Right cardiac atrium (tissue), 5 donors: ENCODE measurements around the gene KRTAP22-1. TPM values are rescaled to one million over a fixed set of nuclear protein-coding genes. Genes with fewer than 3 reads are reported as not detected.

Experiments used
- ATAC-seq, 2 donors: fragments of 200-7000 bp; cut with Tn5 transposase; one replicate each; pipeline versions ENCODE4 v1.8.0 to v1.9.1; 2020; ENCODE audit warnings: moderate library complexity in 2 of 2, mild to moderate bottlenecking in 1 of 2
- DNase-seq, 3 donors: peaks; one replicate each; pipeline ENCODE4 v3.0.0-alpha.2; 2020
- H3K27ac ChIP-seq: one replicate; pipeline ENCODE4 v1.5.1; 2013; ENCODE audit warnings: mild to moderate bottlenecking, low read length, control low read depth, moderate library complexity
- H3K27me3 ChIP-seq: one replicate; pipeline ENCODE4 v1.6.1; 2013; ENCODE audit not compliant: control insufficient read depth, insufficient read depth
- H3K4me1 ChIP-seq: one replicate; pipeline ENCODE4 v1.6.1; 2013; ENCODE audit warnings: low read length; ENCODE audit not compliant: control insufficient read depth, insufficient read depth
- H3K4me3 ChIP-seq: one replicate; pipeline ENCODE4 v1.5.1; 2013; ENCODE audit warnings: low read length, control low read depth
- H3K9me3 ChIP-seq: one replicate; pipeline ENCODE4 v1.6.1; 2013; ENCODE audit warnings: low read length; ENCODE audit not compliant: control insufficient read depth
- WGBS: extraction: QIAGEN DNeasy Blood & Tissue Kit; methylation state at CpG from one replicate; pipeline ENCODE4 v1.1.7; 2013; 5-methylcytosine and 5-hydroxymethylcytosine counted together
- intact Hi-C, 4 donors: fragments of 100-400 bp; cut with DNase I; formaldehyde crosslinking; loops; one replicate each; pipeline versions ENCODE4 v1.11.0 to v1.14.0; 2022 to 2023
- long read RNA-seq, 4 donors: library from polyadenylated mRNA; unstranded; transcript quantifications; one replicate each; pipeline ENCODE4 v2.0.0, GENCODE V29; 2020 to 2021
- polyA plus RNA-seq: library from polyadenylated mRNA; stranded (reverse); fragments of 200-250 nt; gene quantifications from one replicate; pipeline ENCODE4 v1.2.3, GENCODE V29; 2013
- total RNA-seq, 4 donors: library from RNA; stranded (reverse); fragmentation: NEBNext Ultra II Directional; extraction: Animal tissue kit (Norgen Biotek cat#: 25700); gene quantifications; one replicate each; pipeline ENCODE4 v1.2.1, GENCODE V29; 2021
- donor health status: healthy with polysubstance abuse.
- donor health status: DM: no; HTN: yes; CAD: no.
- donor health status: DM: no; HTN: no; CAD: no.
- donor health status: DM: no; HTN: yes; CAD: no; lungs with severe emphysema.
- donor health status: DM: yes; HTN: yes; CAD: no.

Gene KRTAP22-1
- total RNA-seq (not detected), polyA plus RNA-seq (not detected)
- long read RNA-seq, donor 1: 0 reads
- long read RNA-seq, donor 2: 0 reads
- long read RNA-seq, donor 3: 0 reads
- long read RNA-seq, donor 4: 0 reads

- WGBS: 39% methylated on average over 1 of the region's 1 CpG
- intact Hi-C loops: no loop called here
- no peaks in the 10 kb centered on the region for H3K9me3 ChIP-seq
- H3K27me3 ChIP-seq: no peaks in the 10 kb centered on the region
- H3K4me3 ChIP-seq: no peak within 1 kb of the TSS
- no peak for ATAC-seq
- no peaks in the 10 kb centered on the region for H3K4me1 ChIP-seq
- H3K27ac ChIP-seq: no peak within 1 kb of the TSS
- DNase-seq: no peak
These were observed at the start of gene KRTAP22-1 for GRCh38 chr21:30600787-30601186. KRTAP22-1 (plus strand) TSS chr21:30601087.

- intact Hi-C loops: no loop called here
- peak in 1 of 2 donors; percentile 56 for ATAC-seq
These were observed 48.1 kb upstream of the KRTAP22-1 start for GRCh38 chr21:30552782-30553181.

GRCh38 chr21:30555095-30555494 lies 45.8 kb upstream of the KRTAP22-1 start:
- 87% methylated on average over 2 of the region's 2 CpGs for WGBS
- ATAC-seq (no peak), DNase-seq (no peak)
- Histone ChIP-seq H3K4me1 (no peaks in the 10 kb centered on the region), H3K4me3 (no peak overlapping the region), H3K27me3 (no peaks in the 10 kb centered on the region), H3K9me3 (no peaks in the 10 kb centered on the region), H3K27ac (no peak overlapping the region)
- intact Hi-C loops: no loop called here

More at GRCh38 chr21:30552782-30553181, 48.1 kb upstream of the KRTAP22-1 start:
- H3K4me3 ChIP-seq: no peak overlapping the region
- 50% methylated on average over 1 of the region's 1 CpG for WGBS
- H3K9me3 ChIP-seq: no peaks in the 10 kb centered on the region
- DNase-seq: no peak
- no peaks in the 10 kb centered on the region for H3K27me3 ChIP-seq
- H3K4me1 ChIP-seq: no peaks in the 10 kb centered on the region
- no peak overlapping the region for H3K27ac ChIP-seq

- no peaks in the 10 kb centered on the region for H3K9me3 ChIP-seq
- WGBS: 56% methylated on average over 2 of the region's 2 CpGs
- intact Hi-C loops: no loop called here
- no peak for ATAC-seq
- no peaks in the 10 kb centered on the region for H3K27me3 ChIP-seq
- no peaks in the 10 kb centered on the region for H3K4me1 ChIP-seq
- H3K27ac ChIP-seq: no peak within 1 kb of the TSS
- H3K4me3 ChIP-seq: no peak within 1 kb of the TSS
- no peak for DNase-seq
These were observed 39.5 kb upstream of the KRTAP22-1 start, which contains the start of gene KRTAP19-7 for GRCh38 chr21:30561264-30561895. KRTAP19-7 (minus strand) TSS chr21:30561314; CDS start chr21:30561289, 25 bp downstream.

- Histone ChIP-seq H3K27me3 (no peaks in the 10 kb centered on the region), H3K4me1 (no peaks in the 10 kb centered on the region), H3K4me3 (no peak overlapping the region), H3K9me3 (no peaks in the 10 kb centered on the region), H3K27ac (no peak overlapping the region)
- DNase-seq (no peak), ATAC-seq (no peak)
- WGBS: 56% methylated on average over 2 of the region's 2 CpGs
- intact Hi-C loops: no loop called here
These were observed 38.9 kb upstream of the KRTAP22-1 start for GRCh38 chr21:30561957-30562356.

GRCh38 chr21:30563072-30563471 lies 37.8 kb upstream of the KRTAP22-1 start:
- Histone ChIP-seq H3K27me3 (no peaks in the 10 kb centered on the region), H3K9me3 (no peaks in the 10 kb centered on the region), H3K4me1 (no peaks in the 10 kb centered on the region), H3K27ac (no peak overlapping the region), H3K4me3 (no peak overlapping the region)
- 22% methylated on average over 6 of the region's 6 CpGs for WGBS
- ATAC-seq: peak in 1 of 2 donors; percentile 73
- no peak for DNase-seq
- intact Hi-C loops: no loop called here

GRCh38 chr21:30563630-30564029 lies 37.3 kb upstream of the KRTAP22-1 start:
- Histone ChIP-seq H3K27ac (no peak overlapping the region), H3K27me3 (no peaks in the 10 kb centered on the region), H3K4me1 (no peaks in the 10 kb centered on the region), H3K9me3 (no peaks in the 10 kb centered on the region), H3K4me3 (no peak overlapping the region)
- WGBS: 82% methylated on average over 2 of the region's 2 CpGs
- DNase-seq: no peak
- ATAC-seq: no peak
- intact Hi-C loops: no loop called here

- Histone ChIP-seq H3K27ac (no peak overlapping the region), H3K27me3 (no peaks in the 10 kb centered on the region), H3K9me3 (no peaks in the 10 kb centered on the region), H3K4me1 (no peaks in the 10 kb centered on the region), H3K4me3 (no peak overlapping the region)
- no peak for DNase-seq
- ATAC-seq: peak; percentile 41 to 59
- intact Hi-C loops: no loop called here
These were observed 33.3 kb upstream of the KRTAP22-1 start for GRCh38 chr21:30567617-30568016.

- intact Hi-C loops: no loop called here
- no peak overlapping the region for H3K27ac ChIP-seq
These were observed 23.1 kb upstream of the KRTAP22-1 start for GRCh38 chr21:30577766-30578165.

GRCh38 chr21:30579346-30579745 lies 21.5 kb upstream of the KRTAP22-1 start:
- H3K4me3 ChIP-seq: no peak overlapping the region
- DNase-seq (no peak), ATAC-seq (no peak)
- no peak overlapping the region for H3K27ac ChIP-seq
- H3K4me1 ChIP-seq: no peaks in the 10 kb centered on the region
- WGBS: 24% methylated on average over 1 of the region's 1 CpG
- no peaks in the 10 kb centered on the region for H3K9me3 ChIP-seq
- intact Hi-C loops: no loop called here
- H3K27me3 ChIP-seq: no peaks in the 10 kb centered on the region

More at GRCh38 chr21:30577766-30578165, 23.1 kb upstream of the KRTAP22-1 start:
- H3K4me1 ChIP-seq: no peaks in the 10 kb centered on the region
- no peak overlapping the region for H3K4me3 ChIP-seq
- ATAC-seq (no peak), DNase-seq (no peak)
- no peaks in the 10 kb centered on the region for H3K9me3 ChIP-seq
- no peaks in the 10 kb centered on the region for H3K27me3 ChIP-seq

GRCh38 chr21:30580132-30580531 lies 20.8 kb upstream of the KRTAP22-1 start:
- DNase-seq: no peak

GRCh38 chr21:30582870-30583269 lies 18.0 kb upstream of the KRTAP22-1 start:
- 55% methylated on average over 1 of the region's 1 CpG for WGBS
- DNase-seq (no peak), ATAC-seq (no peak)
- no peaks in the 10 kb centered on the region for H3K4me1 ChIP-seq
- no peak overlapping the region for H3K27ac ChIP-seq
- no peak overlapping the region for H3K4me3 ChIP-seq
- H3K27me3 ChIP-seq: no peaks in the 10 kb centered on the region
- H3K9me3 ChIP-seq: no peaks in the 10 kb centered on the region
- intact Hi-C loops: no loop called here

More at GRCh38 chr21:30580132-30580531, 20.8 kb upstream of the KRTAP22-1 start:
- ATAC-seq: no peak
- WGBS: 53% methylated on average over 3 of the region's 3 CpGs
- intact Hi-C loops: no loop called here
- Histone ChIP-seq H3K4me1 (no peaks in the 10 kb centered on the region), H3K27me3 (no peaks in the 10 kb centered on the region), H3K27ac (no peak overlapping the region), H3K4me3 (no peak overlapping the region), H3K9me3 (no peaks in the 10 kb centered on the region)
